ENCODE data around the gene GREB1L.

GREB1L gene

DNA sequence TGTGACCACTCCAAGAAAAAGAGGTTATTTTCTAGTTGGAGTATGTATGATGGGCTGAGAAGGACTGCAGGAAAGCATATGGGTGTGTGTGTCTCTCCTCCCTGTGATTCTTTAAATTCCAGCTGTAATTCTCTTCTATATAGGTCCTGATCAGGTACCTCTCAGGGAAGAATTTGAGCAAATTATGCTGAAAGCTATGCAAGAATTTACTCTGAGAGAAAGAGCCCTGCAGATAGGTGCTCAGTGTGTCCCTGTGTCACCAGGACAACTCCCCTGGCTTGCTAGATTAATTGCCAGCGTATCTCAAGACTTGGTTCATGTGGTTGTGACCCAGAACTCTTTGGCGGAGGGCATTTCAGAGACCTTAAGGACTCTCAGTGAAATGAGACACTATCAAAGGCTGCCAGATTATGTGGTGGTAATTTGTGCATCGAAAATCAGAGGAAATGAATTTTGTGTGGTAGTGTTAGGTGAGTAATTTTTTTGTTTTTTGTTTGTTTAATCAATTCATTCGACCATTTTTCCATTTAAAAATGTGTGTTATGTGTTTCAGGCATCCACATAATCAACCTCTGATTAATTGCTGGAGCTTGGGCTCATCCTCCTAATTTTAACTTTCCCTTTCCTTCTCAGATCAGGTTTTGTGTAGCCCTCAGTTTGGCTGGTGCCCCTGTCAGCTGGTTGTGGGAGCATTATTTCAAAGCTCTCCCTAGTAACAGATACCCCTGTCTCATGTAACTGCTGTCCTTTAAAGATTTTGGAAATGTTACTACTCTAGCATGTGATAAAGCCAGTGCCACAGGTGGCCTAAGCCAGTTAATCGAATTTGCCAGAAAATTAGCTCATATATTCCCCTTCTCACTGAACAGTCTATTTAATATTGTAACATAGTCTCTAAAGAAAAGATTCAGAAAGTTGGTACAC, 207.6 kb downstream of the GREB1L start:
- DNase-seq (ENCODE audit: low read depth in 2 of 2): no peak

DNA sequence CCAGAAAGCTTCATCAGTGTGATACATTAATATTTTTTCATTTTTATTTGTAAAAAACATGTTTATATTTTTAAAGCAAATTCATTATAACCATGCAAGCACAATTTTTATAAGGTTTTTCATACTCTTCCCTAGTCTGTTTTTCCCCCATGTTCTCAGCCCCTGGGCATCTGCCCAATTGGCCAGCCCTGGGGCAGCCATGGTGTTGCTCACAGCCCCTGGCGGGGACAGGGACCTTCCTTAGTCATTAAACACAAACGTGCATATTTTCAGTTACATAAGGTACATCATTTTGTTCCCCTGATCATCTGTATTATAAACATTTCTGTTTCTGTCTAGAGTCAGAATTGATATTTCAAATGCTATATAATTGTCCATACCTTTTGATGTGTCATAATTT, 208.5 kb downstream of the GREB1L start:
- DNase-seq (ENCODE audit: low read depth in 2 of 2): no peak

DNA sequence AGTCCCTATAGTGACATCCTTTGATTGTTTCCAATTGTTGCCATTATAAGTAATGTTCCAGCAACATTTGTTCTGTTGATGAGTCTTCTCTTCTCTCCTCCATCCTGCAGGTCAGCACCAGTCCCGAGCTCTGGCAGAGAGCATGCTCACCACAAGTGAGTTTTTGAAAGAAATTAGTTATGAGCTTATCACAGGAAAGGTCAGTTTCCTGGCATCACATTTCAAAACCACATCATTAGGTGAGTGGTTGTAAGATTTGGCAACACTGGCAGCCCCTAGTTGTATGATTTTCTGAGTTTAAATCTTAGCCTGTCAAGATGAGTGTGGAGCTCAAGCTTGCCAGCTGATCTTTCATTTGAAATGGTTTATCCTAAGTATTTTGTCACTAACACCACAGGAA, 208.9 kb downstream of the GREB1L start:
- no peak for DNase-seq (ENCODE audit: low read depth in 2 of 2)

DNA sequence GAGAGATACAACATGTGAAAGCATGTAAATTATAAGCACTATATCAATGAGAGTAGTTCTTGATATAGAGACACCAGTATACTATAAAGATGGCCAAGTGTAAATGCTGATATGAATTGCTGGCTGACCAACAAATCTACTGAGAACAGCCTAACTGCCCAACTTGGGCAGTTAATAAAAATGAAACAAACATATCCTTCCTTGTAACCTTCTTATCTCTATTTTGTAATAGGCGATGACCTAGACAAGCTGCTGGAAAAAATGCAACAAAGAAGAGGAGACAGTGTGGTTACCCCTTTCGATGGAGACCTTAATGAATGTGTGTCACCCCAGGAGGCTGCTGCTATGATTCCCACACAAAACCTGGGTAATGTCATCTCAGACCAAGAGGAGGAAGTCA, 209.8 kb downstream of the GREB1L start:
- no peak for DNase-seq (ENCODE audit: low read depth in 2 of 2)

DNA sequence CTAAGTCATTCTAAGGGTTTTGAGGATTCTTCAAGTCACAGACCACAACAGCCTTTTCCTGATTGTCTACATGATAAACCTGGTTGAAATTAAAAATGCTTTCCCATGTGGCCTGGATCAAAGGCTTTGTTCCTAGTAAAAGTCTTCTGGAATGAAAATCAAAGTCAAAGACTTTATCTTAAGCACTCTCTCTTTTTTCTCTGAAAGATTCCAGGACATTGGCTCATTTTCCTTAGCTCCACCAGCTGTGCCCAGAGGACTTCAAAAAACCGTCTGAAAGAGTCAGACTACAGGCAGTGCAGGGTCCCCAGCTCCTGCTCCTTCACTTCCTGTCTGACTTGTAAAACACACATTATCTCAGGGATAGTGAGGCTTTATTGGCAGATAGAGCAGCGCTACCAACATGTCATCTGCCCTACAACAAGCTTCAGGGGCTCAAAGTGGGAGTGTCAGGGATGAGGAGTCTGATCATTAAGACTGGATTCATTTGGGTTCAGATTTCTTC, 210.3 kb downstream of the GREB1L start:
- no peak for DNase-seq (ENCODE audit: low read depth in 2 of 2)

DNA sequence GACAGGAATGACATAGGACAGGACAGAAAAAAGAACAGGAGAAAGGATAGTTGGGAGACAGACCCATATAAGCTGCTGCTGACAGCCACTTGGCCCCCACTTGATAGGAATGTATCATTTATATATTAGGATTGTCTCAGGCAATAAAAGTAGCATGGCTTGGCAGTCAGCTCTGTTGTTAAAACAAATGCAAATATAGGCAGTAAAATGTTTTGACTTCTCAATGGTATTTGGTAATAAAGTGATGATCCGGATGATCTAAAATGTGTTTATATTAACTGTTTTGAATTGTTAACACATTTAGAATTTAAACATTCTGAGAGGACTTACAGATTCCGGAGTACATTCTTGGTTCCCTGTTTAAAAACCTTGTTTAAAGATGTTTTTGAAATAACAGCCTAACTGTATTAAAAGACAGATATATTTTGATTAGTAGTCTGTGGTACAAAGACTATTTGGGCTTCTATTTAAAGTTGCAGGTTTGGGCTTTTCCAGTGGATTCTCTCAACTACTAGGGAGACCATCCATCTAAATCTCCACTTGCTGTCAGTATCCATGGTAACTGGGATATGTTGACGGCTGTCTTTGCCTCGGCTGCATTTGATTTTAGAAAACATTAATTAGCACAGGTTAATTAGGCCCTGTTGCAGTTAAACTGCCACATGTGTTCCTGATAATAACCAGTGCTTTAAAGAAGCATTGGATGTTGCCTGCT, 210.9 kb downstream of the GREB1L start:
- DNase-seq (ENCODE audit: low read depth in 2 of 2): no peak

DNA sequence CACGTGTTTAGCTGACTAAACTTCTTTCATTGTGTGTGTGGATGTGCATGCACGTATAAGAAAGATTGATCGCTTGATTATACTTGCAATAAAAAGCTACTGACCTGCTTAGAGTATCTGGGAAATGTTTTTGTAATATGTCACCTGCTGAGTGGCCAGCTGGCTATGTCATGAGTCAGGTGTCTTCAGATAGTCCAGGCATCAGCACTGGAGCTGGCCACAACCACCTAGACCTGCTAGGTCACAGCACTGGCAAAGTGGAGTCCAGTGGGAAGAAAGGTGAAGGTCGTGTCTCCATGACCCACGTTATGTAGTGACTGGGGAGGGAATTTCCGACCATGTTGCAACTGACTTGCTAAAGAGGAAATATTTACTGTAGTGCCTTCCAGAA, 211.5 kb downstream of the GREB1L start:
- DNase-seq (ENCODE audit: low read depth in 2 of 2): no peak

DNA sequence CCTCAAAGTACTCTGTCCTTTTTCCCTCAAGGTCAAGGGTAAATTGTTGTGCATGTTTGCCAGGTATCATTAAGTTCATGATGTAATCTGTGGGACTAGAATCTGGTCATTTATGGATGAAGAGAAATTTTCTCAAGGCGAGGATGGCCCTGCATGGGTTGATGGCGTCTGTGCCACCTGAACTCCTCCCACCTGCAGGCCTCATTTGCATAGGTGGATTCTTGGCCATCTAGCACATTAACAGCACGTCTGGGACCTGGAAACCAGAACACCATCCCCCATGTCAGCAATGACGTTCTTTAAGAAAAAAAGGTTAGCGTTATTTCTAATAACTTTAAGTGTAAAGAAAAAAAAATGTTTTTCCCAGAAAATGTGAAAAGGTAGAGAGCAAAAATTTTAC, 212.7 kb downstream of the GREB1L start:
- DNase-seq (ENCODE audit: low read depth in 2 of 2): no peak

DNA sequence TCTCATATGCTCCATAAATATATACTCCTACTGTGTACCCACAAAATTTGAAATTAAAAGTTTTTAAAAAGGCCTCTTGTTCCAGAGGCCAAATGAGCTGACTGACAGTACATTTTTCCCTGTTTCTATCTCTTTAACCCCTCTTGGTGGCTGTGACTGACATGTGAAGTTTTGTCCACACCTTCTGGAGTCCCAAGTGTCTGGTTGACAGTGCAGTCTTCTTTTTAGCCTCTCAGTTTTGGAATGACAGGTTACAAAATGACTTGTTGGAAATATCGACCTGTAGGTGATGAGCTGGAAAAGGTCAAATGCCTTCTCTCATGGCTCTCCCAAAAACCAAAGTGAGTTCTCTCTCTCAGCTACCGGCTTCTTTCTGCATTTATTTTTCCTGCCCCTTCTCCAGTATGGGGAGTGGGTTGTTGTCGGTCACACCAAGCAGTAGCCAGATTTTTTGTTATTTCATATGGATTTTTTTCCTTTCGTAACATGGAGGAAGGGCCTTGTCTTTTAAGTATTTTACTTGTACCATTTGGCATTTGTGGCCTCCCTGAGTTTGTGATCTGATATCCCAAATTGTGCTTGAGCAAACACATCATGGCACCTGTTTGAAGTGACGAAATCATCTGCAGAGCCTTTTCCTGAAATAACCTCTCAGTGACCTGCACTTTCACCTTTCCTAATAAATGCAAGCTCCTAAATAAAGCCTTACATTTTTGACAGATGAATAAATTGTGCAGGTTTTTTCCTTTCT, 214.6 kb downstream of the GREB1L start:
- DNase-seq (ENCODE audit: low read depth in 2 of 2): no peak

DNA sequence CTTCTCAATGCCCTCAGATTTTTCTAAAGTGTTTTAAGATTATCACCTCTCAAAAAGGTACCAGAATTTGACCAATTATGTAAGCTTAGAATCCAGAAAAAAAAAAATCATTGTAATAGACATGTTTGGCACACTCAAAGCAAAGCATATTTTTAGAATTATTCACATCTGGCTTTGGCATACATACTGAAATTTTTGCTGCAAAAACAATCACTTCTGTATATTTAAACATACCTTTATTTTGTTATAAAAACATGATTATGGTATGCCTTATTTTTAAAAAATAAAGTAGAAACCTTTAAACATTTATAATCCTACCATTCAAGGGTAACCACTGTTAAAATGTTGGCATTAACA, 215.1 kb downstream of the GREB1L start:
- DNase-seq (ENCODE audit: low read depth in 2 of 2): no peak

DNA sequence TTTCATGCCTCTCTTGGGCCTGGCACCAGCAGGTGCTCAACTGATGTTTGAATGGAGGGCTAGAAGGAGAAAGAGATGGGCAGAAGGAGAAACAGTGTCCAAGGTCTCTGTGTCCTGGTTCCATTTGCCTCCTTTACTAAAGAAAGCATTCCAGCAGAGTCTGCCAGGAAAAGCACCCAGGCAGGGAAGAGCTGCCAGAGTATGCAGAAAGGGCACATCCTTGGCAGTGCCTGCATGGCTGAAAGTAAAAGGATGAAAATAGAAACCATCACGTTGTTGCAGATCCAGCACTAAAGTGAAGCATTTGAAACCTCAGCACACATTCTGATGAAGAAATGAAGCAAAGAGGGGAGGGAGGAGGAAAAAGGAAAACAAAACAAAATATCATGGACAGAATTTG, 216.3 kb downstream of the GREB1L start:
- no peak for DNase-seq (ENCODE audit: low read depth in 2 of 2)

DNA sequence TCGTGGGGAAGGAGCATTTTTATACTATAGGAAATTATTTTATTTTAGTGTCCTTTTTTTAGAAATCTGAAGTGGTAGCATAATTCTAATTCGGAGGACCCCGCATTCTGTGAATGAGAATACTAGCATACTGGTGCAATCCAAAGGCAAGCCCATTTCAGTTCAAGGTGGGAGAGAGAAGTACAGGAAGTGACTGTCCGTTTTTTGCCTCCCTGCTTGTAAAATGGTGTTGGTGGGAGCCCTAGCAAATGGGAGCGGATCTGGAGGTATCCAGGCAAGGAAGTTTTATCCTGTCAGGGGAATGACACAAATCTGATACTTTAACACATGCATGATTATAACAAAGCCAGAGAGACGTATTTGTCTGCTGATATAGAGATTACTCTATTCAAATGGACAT, 216.8 kb downstream of the GREB1L start:
- no peak for DNase-seq (ENCODE audit: low read depth in 2 of 2)

DNA sequence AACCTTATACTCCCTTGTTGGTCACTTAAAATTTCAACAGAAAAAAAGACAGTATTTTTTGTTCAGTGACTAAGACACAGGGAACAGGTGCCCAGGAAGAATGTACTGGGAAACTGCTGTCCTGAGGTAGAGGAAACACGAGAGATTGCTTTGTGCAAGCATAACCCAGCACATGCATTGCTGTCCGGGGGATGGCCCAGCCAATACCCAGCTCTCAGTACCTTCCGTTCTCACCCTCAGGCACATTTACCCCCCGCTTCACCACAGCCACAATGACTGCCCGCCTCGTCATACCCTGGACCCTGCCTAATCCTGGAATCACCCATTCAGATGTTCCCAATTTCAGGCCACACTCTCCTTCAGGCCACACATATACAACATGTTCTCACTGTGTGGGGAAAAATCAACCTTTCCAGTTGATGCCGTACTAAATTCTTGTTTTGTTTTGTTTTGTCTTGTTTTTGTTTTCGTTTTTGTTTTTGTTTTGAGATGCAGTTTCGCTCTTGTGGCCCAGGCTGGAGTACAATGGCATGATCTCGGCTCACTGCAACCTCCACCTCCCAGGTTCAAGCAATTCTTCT, 217.8 kb downstream of the GREB1L start:
- DNase-seq (ENCODE audit: low read depth in 2 of 2): no peak

DNA sequence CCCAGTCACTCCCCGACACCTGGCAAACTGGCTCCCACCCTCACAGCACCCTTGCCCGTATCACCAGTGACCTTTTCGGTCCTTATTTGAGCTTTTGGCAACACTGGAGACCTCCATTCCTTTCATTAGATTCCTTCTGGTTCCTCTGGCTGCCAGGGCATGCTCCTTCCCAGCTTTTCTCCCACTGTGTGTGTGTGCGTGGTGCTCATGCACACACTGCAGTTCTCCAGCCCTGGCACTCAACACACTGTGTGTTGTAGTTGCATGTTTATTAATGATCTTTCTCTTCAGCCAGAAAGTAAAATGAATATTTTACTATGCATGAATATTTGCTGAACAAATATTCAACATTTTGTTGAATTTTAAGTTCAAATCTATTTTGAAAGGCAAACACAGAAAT, 219.4 kb downstream of the GREB1L start:
- no peak for DNase-seq (ENCODE audit: low read depth in 2 of 2)

DNA sequence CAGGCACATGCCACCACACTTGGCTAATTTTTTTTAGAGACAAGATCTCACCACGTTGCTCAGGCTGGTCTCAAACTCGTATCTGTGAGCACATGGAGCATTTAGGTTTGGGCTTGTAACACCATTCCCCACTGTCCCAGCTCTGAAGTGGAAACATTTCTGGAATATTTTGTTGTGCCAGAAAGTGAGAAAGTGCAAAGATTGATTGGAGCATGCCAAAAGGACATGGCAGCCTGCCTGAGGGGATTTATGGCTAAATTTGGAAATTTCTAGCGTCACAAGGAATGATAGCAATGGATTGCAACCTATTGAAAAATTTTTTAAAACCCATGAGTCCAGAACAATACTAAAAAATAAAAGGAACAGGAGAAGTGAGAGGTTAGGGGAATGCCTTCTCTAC, 221.7 kb downstream of the GREB1L start:
- DNase-seq (ENCODE audit: low read depth in 2 of 2): no peak

DNA sequence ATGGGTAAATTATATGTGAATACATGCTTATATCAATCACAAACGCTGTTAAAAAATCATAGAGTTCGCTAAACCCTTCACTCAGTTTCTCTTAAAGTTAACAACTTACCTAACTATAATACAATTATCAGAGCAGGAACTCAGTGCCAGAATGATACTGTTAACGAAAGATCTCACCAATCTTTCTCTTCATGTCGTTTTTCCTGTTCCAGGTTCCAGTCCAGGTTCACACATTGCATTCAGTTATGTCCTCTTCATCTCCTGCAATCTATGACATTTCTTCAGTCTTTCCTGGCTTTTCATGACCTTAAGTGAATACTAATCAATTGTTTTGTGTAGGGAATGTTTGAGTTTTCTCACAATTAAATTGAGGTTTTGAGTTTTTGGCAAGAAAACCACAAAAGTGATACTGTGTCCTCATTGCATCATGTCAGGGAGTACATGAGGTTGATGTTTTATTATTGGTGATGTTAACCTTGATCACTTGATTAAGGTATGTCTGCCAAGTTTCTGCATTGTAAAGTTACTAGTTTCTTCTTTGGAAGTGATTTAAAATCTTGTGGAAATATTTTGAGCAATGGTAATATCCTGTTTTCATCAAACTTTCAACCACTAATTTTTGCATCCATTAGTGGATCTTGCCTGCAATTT, 226.6 kb downstream of the GREB1L start:
- no peak for DNase-seq (ENCODE audit: low read depth in 2 of 2)

DNA sequence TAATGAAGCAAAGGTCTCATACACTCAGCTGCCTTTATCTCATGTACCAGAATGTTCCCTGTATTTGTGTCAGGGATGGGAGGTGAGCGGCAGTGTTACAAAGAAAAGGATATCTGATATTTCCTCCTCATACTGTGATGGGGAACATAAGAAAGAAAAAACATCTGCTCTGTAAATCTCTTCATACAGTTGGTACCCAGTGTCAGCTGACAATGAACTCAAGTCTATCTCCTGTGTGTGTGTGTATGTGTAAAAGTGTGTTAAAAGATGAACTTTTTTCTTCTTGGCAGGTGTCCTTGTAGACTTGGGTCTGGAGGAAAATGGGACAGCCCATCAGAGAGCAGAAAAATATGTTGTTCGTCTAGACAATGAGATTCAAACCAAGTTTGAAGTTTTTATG, 230.7 kb downstream of the GREB1L start:
- no peak for DNase-seq (ENCODE audit: low read depth in 2 of 2)

DNA sequence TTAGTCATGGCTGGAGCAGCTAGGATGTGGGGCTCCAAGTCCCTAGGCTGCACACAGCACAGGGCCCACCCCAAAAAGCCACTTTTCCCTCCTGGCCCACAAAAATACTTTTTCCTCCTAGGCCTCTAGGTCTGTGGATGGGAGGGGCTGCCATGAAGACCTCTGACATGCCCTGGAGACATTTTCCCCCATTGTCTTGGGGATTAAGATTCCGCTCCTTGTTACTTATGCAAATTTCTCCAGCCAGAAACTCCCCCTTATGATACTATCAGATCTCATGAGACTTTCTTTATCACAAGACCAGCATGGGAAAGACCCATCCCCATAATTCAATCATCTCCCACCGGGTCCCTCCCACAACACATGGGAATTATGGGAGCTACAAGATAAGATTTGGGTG, 232.6 kb downstream of the GREB1L start:
- DNase-seq (ENCODE audit: low read depth in 2 of 2): no peak

DNA sequence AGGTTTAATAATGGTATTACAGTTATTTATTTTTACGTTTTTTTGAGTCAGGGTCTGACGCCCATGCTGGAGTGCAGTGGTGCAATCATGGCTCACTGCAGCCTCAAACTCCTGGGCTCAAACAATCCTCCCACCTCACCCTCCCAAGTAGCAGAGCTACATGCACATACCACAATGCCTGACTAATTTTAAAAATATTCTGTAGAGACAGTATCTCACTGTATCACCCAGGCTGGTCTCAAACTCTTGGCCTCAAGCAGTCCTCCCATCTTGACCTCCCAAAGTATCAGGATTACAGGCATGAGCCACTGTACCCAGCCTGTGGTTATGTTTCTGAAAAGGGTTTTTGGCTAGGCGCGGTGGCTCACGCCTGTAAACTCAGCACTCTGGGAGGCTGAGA, 237.7 kb downstream of the GREB1L start:
- DNase-seq (ENCODE audit: low read depth in 2 of 2): no peak

DNA sequence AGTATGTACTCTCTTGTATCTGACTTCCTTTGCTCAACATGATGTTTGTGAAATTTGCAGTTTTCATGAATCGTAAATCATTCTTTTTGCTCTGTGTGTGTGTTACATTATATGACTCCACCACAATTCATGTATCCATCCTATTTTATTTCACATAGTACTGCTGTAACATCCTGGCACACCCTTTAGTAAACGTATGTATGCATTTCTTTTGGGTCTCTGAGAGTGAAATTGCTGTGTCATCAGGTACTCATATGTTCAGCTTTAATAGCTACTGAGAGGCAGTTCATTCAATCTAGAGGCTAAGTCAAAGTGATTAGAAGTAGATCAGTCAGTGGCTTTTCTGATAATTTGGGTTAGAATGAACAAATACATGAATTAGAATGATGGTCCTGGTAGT, 239.7 kb downstream of the GREB1L start:
- DNase-seq (ENCODE audit: low read depth in 2 of 2): no peak

DNA sequence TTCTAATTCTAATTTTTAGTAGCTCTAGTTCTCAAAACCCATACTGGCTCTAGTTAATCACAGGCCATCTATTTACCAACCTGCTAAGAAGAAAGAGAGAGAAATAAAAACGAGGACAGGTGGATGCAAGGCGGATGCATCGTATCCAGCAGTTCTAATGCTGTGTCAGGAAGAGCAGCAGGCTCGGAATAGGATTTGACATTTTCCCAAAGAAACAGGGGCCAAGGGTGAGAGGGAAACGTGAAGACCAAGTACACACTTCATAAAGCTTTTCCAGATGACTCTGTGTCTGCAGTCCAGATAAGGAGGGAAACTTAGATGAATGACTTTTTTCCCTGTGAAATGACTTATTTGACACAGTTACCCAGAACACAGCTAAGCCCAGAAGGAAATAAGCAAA, 241.0 kb downstream of the GREB1L start:
- DNase-seq (ENCODE audit: low read depth in 2 of 2): no peak
